ENCODE results near the gene HDAC10.
A peak's percentile ranks its signal among the peaks of the same experiment; 100 is the strongest.

HDAC10 gene, protein sequence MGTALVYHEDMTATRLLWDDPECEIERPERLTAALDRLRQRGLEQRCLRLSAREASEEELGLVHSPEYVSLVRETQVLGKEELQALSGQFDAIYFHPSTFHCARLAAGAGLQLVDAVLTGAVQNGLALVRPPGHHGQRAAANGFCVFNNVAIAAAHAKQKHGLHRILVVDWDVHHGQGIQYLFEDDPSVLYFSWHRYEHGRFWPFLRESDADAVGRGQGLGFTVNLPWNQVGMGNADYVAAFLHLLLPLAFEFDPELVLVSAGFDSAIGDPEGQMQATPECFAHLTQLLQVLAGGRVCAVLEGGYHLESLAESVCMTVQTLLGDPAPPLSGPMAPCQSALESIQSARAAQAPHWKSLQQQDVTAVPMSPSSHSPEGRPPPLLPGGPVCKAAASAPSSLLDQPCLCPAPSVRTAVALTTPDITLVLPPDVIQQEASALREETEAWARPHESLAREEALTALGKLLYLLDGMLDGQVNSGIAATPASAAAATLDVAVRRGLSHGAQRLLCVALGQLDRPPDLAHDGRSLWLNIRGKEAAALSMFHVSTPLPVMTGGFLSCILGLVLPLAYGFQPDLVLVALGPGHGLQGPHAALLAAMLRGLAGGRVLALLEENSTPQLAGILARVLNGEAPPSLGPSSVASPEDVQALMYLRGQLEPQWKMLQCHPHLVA

DNA sequence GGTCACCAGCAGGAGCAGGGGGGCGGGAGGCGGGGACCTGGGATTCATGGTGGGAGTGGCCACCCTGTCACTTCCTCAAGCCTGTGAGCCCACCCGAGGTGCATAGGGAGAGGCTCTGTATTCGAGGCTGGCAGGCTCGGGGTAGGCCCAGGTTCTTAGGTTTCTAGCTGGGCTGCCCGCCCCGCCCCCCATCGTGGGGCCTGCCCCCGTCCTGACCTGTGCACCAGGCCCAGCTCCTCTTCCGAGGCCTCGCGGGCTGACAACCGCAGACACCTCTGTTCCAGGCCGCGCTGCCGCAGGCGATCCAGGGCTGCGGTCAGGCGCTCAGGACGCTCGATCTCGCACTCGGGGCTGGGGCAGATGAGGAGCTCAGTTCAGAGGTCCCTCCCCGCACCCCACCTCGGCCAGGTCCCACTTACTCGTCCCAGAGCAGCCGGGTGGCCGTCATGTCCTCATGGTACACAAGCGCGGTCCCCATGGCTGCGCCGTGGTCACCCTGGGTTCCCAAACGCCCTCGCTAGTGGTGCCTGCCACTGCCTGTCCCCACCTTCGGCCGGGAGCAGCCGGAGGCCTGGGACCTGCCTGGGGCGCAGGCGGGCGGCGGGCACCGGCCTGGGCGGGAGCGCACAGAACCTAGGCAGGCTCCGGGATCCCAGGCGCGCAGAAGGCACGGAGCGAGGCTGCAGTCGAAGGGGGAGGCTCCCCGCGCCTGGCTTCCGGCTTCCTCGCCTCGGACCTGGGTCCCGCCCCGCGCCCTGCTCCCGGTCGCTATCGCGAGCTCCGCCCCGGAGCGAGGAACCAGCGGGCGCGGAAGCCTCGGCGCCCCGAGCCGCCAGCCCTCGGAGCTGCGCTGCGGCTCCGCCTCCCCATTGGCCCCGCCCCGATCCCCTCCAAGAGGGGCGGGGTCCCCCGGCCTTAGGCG, at the start of gene HDAC10:
Gene HDAC10, minus strand, starts transcription at position 711 of the 922 bp plus-strand sequence. Its CDS starts 233 bp downstream, at position 478.
- DNase-seq (ENCODE audit: low spot score), result peak; percentile 72

DNA sequence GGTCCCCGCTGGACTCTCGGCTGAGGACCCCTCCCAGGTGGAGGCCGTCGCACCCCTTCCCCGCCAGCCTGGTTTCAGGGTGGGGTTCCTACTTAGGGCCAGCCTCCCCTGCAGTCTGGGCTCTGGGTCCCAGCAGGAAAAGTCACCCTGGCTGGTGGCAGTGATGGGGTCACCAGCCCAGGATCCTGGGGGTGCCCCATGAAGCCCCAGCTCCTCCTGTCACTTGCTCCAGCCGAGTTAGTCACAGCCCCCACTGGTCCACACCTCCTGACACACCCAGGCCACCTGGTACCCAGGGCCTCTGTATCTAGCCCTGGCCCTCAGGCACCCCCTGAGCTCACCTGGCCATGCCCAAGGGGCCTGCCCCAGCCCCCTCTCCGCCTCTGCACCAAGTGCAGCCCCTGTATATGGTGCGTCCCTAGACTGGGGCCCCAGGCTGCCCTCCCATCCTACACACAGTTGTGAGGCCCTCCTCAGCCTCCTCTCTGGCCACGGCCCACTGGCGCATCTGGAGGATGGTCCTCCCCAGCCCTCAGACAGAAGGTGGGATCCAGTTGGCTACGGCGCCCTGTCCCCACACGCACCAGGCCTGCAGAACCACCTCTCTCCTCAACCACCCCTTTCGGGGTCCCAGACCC, 49.7 kb upstream of the HDAC10 start:
- no peak for DNase-seq (ENCODE audit: low spot score)

DNA sequence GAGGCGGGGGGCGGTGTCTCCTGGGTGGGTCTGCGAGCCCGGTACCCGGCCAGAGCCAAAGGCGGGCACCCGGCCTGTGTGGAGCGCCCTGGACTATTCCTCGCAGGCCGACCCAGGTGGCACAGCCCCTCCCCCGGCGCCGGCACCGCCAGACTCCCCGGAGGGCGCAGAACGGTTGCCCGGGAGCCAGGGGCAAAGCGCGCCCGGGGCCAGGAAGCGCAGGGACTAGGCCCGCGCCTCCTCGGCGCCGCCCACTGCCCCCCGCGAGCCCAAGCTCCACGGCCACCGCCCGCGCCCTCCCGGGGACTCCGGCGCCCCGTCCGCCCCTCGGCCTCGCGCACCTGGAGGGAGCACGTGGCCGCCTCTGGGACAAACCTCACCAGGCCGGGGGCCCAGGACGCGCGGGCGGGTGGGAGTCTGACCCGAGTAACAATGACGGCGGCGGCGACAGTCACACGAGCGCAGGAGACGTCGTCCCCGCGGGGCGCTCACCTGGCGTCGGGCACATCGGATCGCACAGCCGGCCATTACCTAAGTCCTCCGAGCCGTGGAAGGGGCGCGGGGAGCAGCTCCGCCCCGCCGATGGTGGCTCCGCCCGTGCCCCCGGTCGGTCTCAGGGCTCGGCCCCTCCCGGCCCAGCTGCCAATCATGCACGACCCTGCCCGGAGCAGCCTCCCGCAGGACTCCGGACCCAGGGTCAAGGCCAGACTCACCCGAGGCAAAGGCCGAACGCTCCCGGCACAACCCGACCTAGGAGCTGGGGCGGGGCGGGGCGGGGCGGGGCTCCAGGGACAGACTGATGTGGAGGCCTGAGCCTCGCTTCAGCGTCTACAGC, 48.9 kb upstream of the HDAC10 start:
- DNase-seq (ENCODE audit: low spot score), result no peak

DNA sequence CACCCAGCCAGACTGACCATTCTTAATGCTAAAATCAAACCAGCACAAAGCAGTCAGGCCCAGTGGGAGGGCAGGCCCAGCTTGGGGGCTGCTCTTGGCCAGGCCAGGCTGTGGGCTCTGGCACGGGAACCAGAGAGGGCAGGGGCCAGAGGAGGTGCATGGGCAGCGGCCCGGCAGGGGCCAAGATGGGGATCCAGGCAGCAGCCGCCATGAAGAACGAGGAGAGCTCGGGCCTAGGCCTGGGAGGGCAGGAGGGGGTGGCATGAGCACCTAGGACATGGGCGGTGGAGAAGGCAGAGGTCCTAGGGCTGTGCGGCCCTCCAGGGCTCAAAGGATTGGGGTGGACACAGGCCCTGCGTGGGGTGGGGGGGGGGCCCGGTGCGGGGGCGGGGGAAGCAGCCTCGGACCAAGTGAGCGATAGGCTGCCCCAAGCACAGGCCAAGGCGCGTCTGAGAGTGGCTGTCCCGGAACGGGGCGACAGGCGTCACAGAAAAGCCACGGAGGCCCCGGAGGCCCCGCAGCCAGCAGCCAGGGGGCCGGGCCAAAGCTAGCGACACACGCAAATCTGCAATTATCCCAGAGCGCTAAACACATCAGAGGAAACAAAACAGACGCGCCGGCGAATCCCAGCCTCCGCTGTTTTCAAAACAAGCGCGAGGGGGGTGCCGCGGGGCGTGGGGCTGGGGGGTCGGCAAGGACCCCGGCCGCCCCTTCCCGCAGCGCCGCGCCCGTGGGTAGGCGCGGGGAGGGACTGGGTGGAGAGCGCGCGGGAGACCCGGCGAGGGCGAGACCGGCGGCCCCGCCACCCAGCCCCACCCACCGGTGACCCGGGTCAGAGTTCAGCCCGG, 48.1 kb upstream of the HDAC10 start:
- DNase-seq (ENCODE audit: low spot score), result no peak

DNA sequence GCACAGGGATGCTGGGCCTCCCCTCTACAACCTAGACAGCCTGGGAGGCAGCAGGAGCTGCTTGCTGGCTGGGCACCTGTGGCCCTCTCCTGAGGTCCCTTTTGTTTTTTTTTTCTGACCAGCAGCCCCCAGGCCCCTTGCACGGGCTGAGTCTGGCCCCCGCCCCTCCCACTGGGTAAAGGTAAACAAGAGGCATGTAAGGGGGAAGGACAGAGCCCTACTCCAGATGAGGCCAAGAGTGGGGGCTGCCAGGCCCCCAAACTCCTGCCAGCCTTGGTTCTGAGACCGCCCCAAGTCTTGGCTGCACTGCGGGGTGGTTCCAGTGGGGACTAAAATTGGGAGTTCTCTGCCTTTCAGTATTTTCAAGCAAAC, 47.2 kb upstream of the HDAC10 start:
- DNase-seq (ENCODE audit: low spot score), result no peak

DNA sequence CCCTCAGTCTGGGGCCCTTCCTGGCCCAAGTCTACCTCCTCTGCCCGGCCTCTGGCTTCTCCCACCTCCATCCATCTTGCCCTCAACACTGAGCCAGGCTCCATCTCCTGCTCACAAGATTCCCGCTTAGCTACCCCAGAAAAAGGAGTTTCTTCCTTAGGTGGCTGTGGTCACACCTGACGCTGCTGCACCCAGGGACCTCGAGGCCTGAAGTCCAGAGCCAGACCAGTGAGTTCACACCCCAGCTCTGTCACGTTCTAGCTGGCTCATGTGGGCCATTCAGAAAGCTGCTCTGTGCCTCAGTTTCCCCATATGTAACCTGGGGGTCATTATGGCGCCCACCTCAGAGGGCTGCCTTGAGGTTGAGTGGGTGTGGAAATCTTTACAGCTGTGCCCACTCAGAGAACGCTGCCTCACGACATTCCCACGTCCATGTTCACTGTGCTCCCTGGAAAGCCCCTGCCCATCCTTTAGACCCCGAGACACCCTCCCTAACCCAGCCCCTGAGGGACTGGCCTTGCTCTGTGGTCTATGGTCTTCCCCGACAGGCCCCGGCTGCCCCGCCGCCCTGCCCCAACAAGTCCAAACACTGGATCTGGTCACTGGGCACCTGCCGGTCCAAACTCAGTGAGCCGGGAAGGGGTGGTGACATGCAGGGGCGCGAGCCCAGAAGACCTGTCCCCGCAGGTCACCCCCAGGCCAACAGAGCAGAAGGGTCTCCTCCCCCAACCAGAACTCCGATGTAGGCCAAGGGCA, 46.6 kb upstream of the HDAC10 start:
- no peak for DNase-seq (ENCODE audit: low spot score)

DNA sequence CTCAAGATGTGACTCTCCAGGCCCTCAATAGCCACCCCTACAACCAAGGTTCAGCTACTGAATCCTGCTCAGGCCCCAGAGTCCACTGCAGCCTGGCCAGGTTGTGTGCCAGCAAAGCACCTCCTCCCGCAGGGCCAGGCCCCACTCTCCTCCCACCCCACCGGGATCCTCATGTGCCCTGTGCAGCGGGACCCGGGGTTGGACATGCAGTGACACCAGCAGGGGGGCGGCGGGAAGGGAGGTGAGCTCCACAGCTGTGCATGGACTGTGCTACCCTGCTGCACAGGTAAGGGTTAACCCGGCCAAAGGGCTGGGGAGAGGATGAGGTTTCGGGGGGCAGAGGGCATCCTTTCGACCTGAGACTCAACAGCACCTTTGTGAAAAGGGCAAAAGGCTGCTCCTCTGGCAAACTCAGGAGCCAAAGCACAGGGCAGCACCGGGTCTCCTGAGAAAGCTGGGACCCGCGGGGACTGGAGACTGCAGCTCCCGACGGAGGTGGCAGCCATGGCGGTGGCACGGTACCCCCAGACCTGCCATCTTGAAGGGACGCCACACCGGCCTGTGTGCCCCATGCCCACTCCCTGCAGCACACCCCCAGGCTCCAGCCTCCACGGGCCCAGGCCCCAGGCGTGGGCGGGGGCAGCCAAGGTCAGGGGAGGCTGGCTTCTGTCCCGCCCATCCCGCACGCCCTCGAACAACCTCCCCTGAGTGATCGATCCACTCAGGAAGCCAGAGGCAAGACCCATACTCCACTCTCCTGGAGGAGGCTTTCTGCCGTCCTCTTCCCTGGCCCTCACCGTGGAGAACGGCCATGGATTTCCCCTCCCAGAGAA, 45.8 kb upstream of the HDAC10 start:
- no peak for DNase-seq (ENCODE audit: low spot score)

DNA sequence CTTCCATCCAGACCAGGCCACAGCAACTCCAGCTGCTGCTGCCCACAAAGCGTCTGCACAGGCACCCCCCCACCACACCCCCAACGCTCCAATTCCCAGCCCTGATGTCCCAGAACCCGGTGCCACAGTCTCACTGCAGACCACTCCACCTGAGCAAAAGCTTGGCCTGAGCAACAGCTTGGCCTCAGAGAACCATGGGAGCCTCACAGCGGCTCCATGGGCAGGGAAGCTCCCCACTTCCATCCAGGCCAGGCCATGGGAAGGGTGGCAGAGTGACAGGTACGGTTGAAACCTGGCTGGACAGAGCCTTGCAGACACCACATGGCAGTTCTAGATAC, 43.2 kb upstream of the HDAC10 start:
- DNase-seq (ENCODE audit: low spot score), result no peak

DNA sequence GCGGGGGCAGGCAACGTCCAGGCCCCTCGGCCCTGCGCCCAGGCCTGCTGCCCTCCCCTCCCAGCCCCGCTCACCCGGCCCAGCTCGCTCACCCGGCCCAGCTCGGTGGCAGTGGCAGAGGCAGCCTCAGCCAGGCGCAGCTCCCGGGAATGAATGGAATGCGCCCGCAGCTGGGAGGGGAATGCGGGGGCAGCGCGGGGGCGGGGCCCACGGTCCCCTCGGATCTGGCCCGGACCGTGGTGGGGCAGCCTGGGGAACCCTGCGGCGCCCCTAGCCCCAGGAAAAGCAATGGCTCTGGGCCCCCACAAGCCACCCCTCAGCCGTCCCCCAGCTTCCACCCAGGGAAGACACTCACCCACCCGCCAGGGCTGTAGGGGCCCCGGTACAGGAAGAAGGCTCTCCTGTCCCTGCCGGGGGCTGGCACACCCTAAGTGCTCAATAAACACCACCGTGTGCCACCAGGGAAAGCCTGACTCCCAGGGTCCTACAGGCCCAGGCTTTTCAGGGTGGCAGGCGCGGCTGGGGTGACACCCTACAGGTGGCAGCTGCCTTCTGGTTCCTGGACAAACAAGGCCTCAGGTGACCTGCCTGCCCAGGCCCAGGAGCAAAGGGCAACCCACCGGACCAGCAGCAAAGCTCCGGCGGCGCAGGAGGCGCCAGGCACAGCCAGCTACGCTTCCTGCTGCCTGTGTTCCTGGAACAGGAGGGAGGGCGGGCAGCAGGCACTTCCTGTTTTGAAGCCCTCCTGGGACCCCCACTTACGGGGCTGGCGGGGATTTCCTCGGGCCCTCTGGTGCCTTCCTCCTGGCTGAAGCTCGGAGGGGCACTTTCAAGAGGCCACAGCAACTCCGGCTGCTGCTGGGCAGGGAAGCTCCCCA, 42.6 kb upstream of the HDAC10 start:
- peak; percentile 52 for DNase-seq (ENCODE audit: low spot score)

DNA sequence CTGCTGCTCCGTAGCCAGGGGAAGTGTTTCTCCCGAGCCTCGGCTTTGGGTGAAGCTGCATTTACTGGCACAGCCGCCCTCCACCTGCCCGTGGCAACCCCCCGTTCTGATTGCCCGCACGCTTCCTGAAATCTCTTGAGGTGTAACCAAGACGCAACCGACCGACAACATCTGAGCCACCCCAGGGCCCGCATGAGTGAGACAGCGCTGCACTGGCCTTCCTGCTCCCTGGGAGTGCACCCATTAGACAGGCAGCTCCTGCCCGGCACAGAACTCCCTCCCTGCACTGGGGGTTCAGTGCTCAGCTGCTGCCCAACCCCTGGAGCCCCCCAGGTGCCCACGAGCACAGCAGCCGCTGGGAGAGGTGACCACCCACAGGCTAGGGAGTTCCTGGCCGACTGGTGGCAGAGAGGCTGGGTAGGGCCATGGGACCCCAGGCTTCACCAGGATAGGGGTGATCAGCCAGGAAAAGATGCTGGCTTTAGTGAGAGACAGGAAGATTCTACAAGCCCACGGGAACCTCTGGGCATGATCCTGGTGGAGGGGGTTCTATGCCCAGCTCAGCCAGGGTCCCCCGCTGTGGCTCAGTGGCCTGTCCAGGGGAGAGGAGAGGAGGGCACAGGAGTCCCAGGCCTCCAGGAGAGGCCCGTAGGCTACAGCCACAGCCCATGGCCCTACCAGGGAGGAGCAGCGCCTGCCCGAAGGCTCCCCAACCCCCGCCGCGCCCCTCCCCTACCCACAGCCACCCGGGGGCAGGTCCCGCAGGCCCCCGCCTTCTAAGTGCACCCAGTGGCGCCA, 41.8 kb upstream of the HDAC10 start:
- no peak for DNase-seq (ENCODE audit: low spot score)

DNA sequence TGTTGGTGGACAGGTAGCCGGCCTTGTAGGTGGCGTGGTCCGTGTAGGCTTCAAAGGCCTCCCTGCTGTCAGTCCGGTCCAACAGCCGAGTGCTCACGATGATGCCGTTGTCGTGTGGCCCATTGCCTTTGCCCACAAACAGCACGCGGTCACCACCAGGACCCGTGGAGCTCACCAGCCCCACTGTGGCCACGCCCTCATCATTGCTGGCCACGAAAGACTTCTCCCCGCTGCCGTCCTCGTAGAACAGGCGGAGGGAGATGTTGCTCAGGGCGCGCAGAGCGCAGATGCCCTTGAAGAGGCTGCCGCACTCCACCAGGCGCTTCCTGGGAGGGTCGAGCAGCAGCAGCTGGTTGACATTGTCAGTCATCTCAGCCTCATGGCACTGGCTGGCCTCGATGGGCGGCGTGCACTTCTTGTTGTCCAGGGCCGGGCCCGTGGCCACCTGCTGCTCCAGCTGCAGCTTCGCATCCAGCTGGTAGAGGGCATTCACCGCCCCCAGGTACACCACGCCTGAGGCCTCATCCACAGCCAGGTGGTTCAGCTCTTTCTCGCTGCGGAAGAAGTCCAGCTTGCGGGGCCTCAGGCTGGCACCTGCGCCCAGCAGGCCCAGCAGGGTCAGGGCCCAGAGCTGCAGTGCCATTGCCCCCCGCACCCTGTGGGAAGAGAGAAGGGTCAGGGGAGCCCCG, 39.0 kb upstream of the HDAC10 start:
- DNase-seq (ENCODE audit: low spot score), result no peak

DNA sequence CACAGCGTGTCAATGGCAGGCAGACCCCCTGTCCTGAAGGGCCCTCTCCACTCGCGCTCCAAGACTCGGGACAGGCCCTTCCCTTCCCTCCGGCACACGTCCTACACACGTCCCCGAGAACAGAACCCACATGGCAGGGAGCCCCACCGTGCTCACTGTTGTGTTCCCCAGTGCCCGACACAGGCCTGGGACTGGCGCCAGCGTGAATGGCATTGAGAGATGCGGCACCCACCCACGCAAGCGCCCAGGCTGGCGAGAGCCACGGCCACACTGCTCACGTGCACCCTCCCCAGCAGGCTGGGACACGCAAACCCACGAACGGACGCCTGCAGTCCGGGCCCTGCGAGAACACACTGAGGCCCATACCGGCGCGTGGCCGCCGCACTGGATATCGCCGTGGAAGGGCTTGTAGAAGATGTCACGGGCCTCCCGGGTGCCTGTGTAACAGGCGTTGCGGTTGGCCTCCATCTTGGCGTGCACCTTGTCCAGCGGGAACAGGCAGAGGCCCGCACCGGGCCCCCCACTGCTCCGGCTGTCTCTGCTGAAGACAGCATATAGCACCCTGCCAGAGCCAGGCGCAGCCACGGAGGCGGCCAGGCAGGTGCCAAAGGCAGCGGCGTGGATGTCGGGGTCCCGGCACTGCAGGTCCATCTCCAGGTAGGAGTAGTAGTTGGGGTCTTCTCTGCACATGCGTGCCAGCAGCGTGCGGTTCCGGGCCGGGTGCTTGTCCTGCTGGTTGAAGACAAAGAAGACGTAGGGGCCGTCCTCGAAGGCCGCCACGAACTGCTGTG, 38.3 kb upstream of the HDAC10 start:
- DNase-seq (ENCODE audit: low spot score), result no peak

DNA sequence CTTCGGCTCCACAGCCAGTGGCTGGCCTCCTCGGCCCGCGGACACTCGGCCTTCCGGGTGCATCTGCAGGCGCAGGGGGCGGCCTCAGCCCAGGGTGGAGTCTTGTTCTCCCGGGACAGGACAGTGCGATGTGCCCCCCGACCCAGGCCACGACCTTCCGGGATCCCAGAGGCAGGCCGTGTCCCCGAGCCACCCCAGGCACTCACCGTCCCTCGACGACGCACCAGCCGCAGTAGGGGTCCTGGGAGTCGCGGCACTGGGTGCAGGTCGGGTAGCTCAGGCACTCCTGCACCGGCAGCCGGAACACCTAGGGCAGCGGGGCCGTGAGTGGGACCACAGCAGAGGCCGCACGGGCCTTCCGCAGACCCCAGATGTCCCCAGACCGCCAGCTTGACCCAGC, 36.7 kb upstream of the HDAC10 start:
- no peak for DNase-seq (ENCODE audit: low spot score)

DNA sequence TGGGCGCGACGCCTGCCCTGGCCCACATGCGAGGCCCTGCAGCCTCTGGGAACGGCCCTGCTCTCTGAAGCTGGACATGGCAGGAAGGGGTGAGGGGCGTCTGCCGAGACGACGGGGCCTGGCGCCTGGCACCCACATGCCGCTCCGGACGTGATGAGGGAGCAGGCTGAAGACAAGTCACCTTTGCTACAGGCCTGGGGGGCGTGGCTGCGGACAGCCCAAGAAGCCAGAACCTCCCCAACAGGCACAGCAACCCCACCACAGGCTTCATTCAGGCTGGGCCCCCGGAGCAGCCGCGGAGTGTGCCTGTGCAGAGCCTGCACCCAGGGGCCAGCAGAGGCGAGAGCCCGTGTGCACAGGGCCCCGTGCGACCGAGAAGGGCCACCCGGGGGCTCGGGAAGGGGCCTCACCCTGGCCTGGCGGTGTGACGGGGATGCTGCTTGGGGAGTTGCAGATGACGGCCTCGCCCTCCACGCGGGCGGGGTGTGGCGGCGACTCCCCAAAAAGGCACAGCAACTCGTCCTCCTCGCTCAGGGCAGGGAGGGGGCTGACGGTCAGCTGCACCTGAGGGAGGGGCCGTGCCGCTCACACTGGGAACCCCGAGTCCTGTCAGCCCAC, 35.7 kb upstream of the HDAC10 start:
- no peak for DNase-seq (ENCODE audit: low spot score)

DNA sequence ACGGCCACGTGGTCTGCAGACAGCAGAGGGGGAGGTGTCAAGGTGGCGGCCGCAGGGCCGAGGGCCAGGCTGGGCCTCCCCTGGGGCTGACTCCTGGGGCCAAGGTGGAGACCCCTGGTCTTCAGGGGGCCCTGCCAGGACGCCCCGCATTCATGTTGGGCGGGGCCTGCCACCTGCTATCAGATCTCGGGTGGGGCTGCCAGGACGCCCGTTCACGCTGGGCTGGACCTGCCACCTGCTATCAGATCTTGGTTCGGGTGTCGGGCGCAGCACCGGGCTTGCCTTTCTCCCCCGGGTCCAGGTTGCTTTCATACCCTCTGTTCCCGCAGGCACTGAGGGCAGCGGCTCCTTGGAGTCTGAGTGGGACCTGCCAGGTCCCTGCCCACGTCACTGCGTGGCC, 35.2 kb upstream of the HDAC10 start:
- DNase-seq (ENCODE audit: low spot score), result no peak
